Loucy (cell line): ENCODE data around the gene OAS1.
"Not testable (repeated sequence)": the region's sequence is repeated elsewhere in the genome, so short reads cannot be mapped to it uniquely, and the experiment has no call there.

ENCODE experiments used
- H2AFZ ChIP-seq: fragments of 200-600 bp; sonication (generic); 2 replicates; pipeline ENCODE4 v1.6.0; 2016; ENCODE audit warnings: antibody characterized with exemption, mild to moderate bottlenecking, low read length, moderate library complexity
- H3F3A ChIP-seq: fragments of 200-600 bp; 2 replicates; pipeline ENCODE4 v1.6.0; 2016; ENCODE audit warnings: antibody characterized with exemption, low read depth, mild to moderate bottlenecking
- H3K27me3 ChIP-seq: fragments of 200-600 bp; sonication (generic); 2 replicates; pipeline ENCODE4 v1.6.1; 2014; ENCODE audit warnings: low read length, mild to moderate bottlenecking; ENCODE audit not compliant: insufficient read depth, poor library complexity, severe bottlenecking
- H3K36me3 ChIP-seq: fragments of 200-600 bp; sonication (generic); 2 replicates; pipeline ENCODE4 v1.6.1; 2016; ENCODE audit warnings: low read length; ENCODE audit not compliant: insufficient read depth
- H3K4me1 ChIP-seq: fragments of 200-600 bp; sonication (generic); 2 replicates; pipeline ENCODE4 v1.5.1; 2014; ENCODE audit warnings: low read length, mild to moderate bottlenecking; ENCODE audit not compliant: insufficient read depth, poor library complexity, severe bottlenecking
- H3K4me2 ChIP-seq: fragments of 200-600 bp; sonication (generic); 2 replicates; pipeline ENCODE4 v1.6.0; 2014; ENCODE audit warnings: antibody characterized with exemption, low read length, low read depth, mild to moderate bottlenecking; ENCODE audit not compliant: poor library complexity, severe bottlenecking
- H3K4me3 ChIP-seq: fragments of 200-600 bp; sonication (generic); 2 replicates; pipeline ENCODE4 v1.5.1; 2014; ENCODE audit warnings: low read length, mild to moderate bottlenecking, mixed read lengths; ENCODE audit not compliant: poor library complexity, severe bottlenecking
- H3K79me2 ChIP-seq: fragments of 200-600 bp; sonication (generic); 2 replicates; pipeline ENCODE4 v1.6.1; 2014; ENCODE audit warnings: low read length; ENCODE audit not compliant: insufficient read depth
- H3K9ac ChIP-seq: fragments of 200-600 bp; sonication (generic); 2 replicates; pipeline ENCODE4 v1.6.0; 2014; ENCODE audit warnings: mild to moderate bottlenecking, low read depth, low read length, moderate library complexity; ENCODE audit not compliant: poor library complexity, severe bottlenecking
- H3K9me2 ChIP-seq: fragments of 200-600 bp; sonication (generic); replicated peaks from 2 replicates; pipeline ENCODE4 v1.6.1; 2016; ENCODE audit warnings: low read depth, low read length, mixed read lengths
- H3K9me3 ChIP-seq: fragments of 200-600 bp; sonication (generic); 2 replicates; pipeline ENCODE4 v1.6.1; 2014; ENCODE audit warnings: mild to moderate bottlenecking, antibody characterized with exemption, low read length, low read depth; ENCODE audit not compliant: insufficient read depth
- H4K20me1 ChIP-seq: fragments of 200-600 bp; sonication (generic); 2 replicates; pipeline ENCODE4 v1.6.0; 2014; ENCODE audit warnings: antibody characterized with exemption, low read length, mild to moderate bottlenecking; ENCODE audit not compliant: insufficient read depth, poor library complexity, severe bottlenecking
- CTCF ChIP-seq: fragments of 200-600 bp; sonication (generic); conservative IDR thresholded peaks from 2 replicates; pipeline ENCODE4 v1.5.1; 2014; ENCODE audit warnings: mild to moderate bottlenecking, antibody characterized with exemption, low read length
- EZH2phosphoT487 ChIP-seq: fragments of 200-600 bp; IDR thresholded peaks from 2 replicates; pipeline ENCODE4 v1.6.1; 2018; ENCODE audit warnings: antibody characterized with exemption, mild to moderate bottlenecking, moderate library complexity, borderline replicate concordance

Gene OAS1

GRCh38 chr12:112950701-112951100 lies 43.9 kb downstream of the OAS1 start:
- Histone ChIP-seq H3K79me2 (no peaks in the 10 kb centered on the region), H4K20me1 (no peaks in the 10 kb centered on the region), H3K9me2 (no peaks in the 10 kb centered on the region), H3K27me3 (no peaks in the 10 kb centered on the region), H3K9ac (no peak overlapping the region), H3K4me2 (no peak overlapping the region), H3K36me3 (peaks cover 12% of the 10 kb centered on the region; the same call in 1 of the 2 replicates), H3K4me3 (no peak overlapping the region), H2AFZ (no peak overlapping the region), H3K4me1 (no peaks in the 10 kb centered on the region), H3F3A (no peaks in the 10 kb centered on the region), H3K9me3 (no peaks in the 10 kb centered on the region)
- TF ChIP-seq EZH2phosphoT487 (no peak), CTCF (no peak)

- H3F3A ChIP-seq, H2AFZ ChIP-seq, H3K4me1 ChIP-seq, H3K4me2 ChIP-seq, H3K9ac ChIP-seq, H3K9me2 ChIP-seq, H3K27me3 ChIP-seq, H3K9me3 ChIP-seq, H3K4me3 ChIP-seq, H3K79me2 ChIP-seq, H4K20me1 ChIP-seq: not testable (repeated sequence)
- peaks cover 21% of the 10 kb centered on the region; the same call in 1 of the 2 replicates for H3K36me3 ChIP-seq
These were observed 50.4 kb downstream of the OAS1 start for GRCh38 chr12:112957125-112957524.

- no peaks in the 10 kb centered on the region for H3K9me2 ChIP-seq
- no peak overlapping the region for H3K9ac ChIP-seq
- no peaks in the 10 kb centered on the region for H3K9me3 ChIP-seq
- TF ChIP-seq EZH2phosphoT487 (no peak), CTCF (no peak)
- no peaks in the 10 kb centered on the region for H3K27me3 ChIP-seq
- no peaks in the 10 kb centered on the region for H4K20me1 ChIP-seq
- no peaks in the 10 kb centered on the region for H3K79me2 ChIP-seq
- H2AFZ ChIP-seq, result no peak overlapping the region
- no peak overlapping the region for H3K4me3 ChIP-seq
- H3K4me1 ChIP-seq, result no peaks in the 10 kb centered on the region
- H3K4me2 ChIP-seq, result no peak overlapping the region
- H3K36me3 ChIP-seq, result peaks cover 58% of the 10 kb centered on the region; the same call in 1 of the 2 replicates
- H3F3A ChIP-seq, result no peaks in the 10 kb centered on the region
These were observed 54.3 kb downstream of the OAS1 start for GRCh38 chr12:112961074-112961473.

GRCh38 chr12:112961536-112961935 lies 54.8 kb downstream of the OAS1 start:
- Histone ChIP-seq H3K9me3 (no peaks in the 10 kb centered on the region), H3F3A (no peaks in the 10 kb centered on the region), H3K9me2 (no peaks in the 10 kb centered on the region), H3K36me3 (peaks cover 62% of the 10 kb centered on the region; the same call in 1 of the 2 replicates), H3K4me1 (no peaks in the 10 kb centered on the region), H3K4me3 (no peak overlapping the region), H3K4me2 (no peak overlapping the region), H3K9ac (no peak overlapping the region), H3K79me2 (no peaks in the 10 kb centered on the region), H4K20me1 (no peaks in the 10 kb centered on the region), H3K27me3 (no peaks in the 10 kb centered on the region), H2AFZ (no peak overlapping the region)
- TF ChIP-seq EZH2phosphoT487 (no peak), CTCF (no peak)
